Stimulated activated CD8-positive, alpha-beta memory T cell treated with anti-CD3 and anti-CD28 coated beads, Interleukin-2, amount 100 ng/mL, for 48 hours (primary cell): ENCODE results near the gene NSUN7.

Experiments
- DNase-seq, 2 donors: peaks; one replicate each; pipeline ENCODE4 v3.0.0-alpha.2; 2020; ENCODE audit warnings: low read depth in 2 of 2

Gene NSUN7

GRCh38 chr4:40846532-40846931, 96.8 kb downstream of the NSUN7 start:
- DNase-seq = no peak

- DNase-seq = no peak
Observed at GRCh38 chr4:40848251-40848650, 98.5 kb downstream of the NSUN7 start.

GRCh38 chr4:40848940-40849339, 99.2 kb downstream of the NSUN7 start:
- DNase-seq = no peak

GRCh38 chr4:40850496-40850895, 100.7 kb downstream of the NSUN7 start:
- DNase-seq = no peak

GRCh38 chr4:40856277-40856839, 106.6 kb downstream of the NSUN7 start:
- no peak for DNase-seq

- DNase-seq = peak; percentile 38 to 53
Observed at GRCh38 chr4:40856840-40857362, 107.1 kb downstream of the NSUN7 start.

GRCh38 chr4:40857956-40858355, 108.2 kb downstream of the NSUN7 start:
- no peak for DNase-seq

- DNase-seq = no peak
Observed at GRCh38 chr4:40858962-40859361, 109.2 kb downstream of the NSUN7 start.
